KMS-11 (cell line): ENCODE data around the gene EMILIN2.
"Not testable (repeated sequence)": the region's sequence is repeated elsewhere in the genome, so short reads cannot be mapped to it uniquely, and the experiment has no call there.

Experiments used
- H2AFZ ChIP-seq: fragments of 200-600 bp; sonication (generic); 2 replicates; pipeline ENCODE4 v1.6.1; 2016; ENCODE audit warnings: antibody characterized with exemption, mixed run types, low read depth
- H3K27ac ChIP-seq: fragments of 200-600 bp; sonication (generic); 2 replicates; pipeline ENCODE4 v1.6.1; 2016; ENCODE audit warnings: mild to moderate bottlenecking, mixed run types
- H3K27me3 ChIP-seq: fragments of 200-600 bp; sonication (generic); 2 replicates; pipeline ENCODE4 v1.6.1; 2017; ENCODE audit warnings: mild to moderate bottlenecking, low read depth, mixed run types, moderate library complexity; ENCODE audit not compliant: insufficient read depth
- H3K36me3 ChIP-seq: fragments of 200-600 bp; sonication (generic); 2 replicates; pipeline ENCODE4 v1.6.1; 2017; ENCODE audit warnings: mild to moderate bottlenecking, mixed run types; ENCODE audit not compliant: insufficient read depth
- H3K4me1 ChIP-seq: fragments of 200-600 bp; sonication (generic); 2 replicates; pipeline ENCODE4 v1.6.1; 2016; ENCODE audit warnings: mild to moderate bottlenecking, low read depth, mixed run types; ENCODE audit not compliant: poor library complexity, severe bottlenecking
- H3K4me2 ChIP-seq: fragments of 200-600 bp; sonication (generic); 2 replicates; pipeline ENCODE4 v1.7.0; 2016; ENCODE audit warnings: mild to moderate bottlenecking, mixed run types
- H3K4me3 ChIP-seq: fragments of 200-600 bp; sonication (generic); IDR thresholded peaks from 2 replicates; pipeline ENCODE4 v1.6.1; 2017; ENCODE audit warnings: low read depth, low read length, mixed read lengths; ENCODE audit not compliant: insufficient read depth
- H3K79me2 ChIP-seq: fragments of 200-600 bp; sonication (generic); 2 replicates; pipeline ENCODE4 v1.6.1; 2016; ENCODE audit warnings: low read depth, mixed run types; ENCODE audit not compliant: insufficient read depth
- H3K9ac ChIP-seq: fragments of 200-600 bp; sonication (generic); 2 replicates; pipeline ENCODE4 v1.6.1; 2016; ENCODE audit warnings: mild to moderate bottlenecking, mixed run types
- H4K20me1 ChIP-seq: fragments of 200-600 bp; sonication (generic); 2 replicates; pipeline ENCODE4 v1.6.1; 2016; ENCODE audit warnings: mild to moderate bottlenecking, mixed run types; ENCODE audit not compliant: insufficient read depth
- TF ChIP-seq, protein P1 (sequence below): fragments of 200-600 bp; sonication (generic); conservative IDR thresholded peaks from 2 replicates; pipeline ENCODE4 v1.6.1; 2017; ENCODE audit warnings: low read depth, mild to moderate bottlenecking, antibody characterized with exemption, low read length, moderate library complexity, mixed read lengths

EMILIN2 gene

DNA sequence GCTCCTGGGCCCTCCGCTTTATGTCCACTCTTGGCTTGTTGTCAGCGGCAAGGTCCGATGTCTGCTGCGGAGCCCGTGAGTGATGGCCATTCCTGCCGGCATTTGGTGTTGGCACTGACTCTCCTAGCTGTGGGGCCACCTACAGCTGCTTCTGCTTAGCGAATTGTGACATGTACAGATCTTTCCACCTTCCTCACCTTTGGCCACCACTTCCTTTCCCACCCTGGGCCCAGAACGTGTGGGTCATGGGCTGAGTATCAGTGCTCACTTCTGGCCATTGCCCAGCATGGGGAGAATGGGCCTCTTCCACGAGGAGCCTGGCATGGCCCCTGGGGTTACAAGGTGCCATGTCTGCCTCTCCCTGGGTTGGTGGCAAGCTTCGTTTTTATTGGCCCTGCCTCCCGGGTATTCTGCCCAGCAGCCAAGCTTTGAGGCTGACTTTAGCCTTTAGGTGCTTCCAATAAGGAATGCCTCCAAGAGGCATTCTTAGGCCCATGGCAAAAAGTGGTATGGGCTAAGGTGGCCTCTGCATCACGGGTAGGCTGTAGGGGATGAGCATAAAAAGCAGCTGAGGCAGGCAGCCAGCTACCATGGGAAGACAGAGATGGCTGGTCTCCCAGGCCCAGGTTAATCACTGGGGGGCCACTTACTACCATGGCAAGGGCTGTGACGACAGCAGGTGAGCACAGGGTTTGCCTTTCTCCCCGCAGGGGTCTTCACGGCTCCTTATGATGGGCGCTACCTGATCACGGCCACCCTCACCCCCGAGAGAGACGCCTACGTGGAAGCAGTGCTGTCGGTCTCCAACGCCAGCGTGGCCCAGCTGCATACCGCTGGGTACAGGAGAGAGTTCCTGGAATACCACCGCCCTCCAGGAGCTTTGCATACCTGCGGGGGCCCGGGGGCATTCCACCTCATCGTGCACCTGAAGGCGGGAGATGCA, 65.8 kb downstream of the EMILIN2 start:
- Histone ChIP-seq H3K27ac (no peak overlapping the region), H3K4me1 (no peaks in the 10 kb centered on the region), H3K36me3 (no peaks in the 10 kb centered on the region), H2AFZ (no peak overlapping the region), H3K9ac (no peak overlapping the region), H4K20me1 (no peaks in the 10 kb centered on the region), H3K4me3 (no peak overlapping the region), H3K27me3 (no peaks in the 10 kb centered on the region), H3K4me2 (no peak overlapping the region), H3K79me2 (no peaks in the 10 kb centered on the region)
- TF ChIP-seq, protein P1, sequence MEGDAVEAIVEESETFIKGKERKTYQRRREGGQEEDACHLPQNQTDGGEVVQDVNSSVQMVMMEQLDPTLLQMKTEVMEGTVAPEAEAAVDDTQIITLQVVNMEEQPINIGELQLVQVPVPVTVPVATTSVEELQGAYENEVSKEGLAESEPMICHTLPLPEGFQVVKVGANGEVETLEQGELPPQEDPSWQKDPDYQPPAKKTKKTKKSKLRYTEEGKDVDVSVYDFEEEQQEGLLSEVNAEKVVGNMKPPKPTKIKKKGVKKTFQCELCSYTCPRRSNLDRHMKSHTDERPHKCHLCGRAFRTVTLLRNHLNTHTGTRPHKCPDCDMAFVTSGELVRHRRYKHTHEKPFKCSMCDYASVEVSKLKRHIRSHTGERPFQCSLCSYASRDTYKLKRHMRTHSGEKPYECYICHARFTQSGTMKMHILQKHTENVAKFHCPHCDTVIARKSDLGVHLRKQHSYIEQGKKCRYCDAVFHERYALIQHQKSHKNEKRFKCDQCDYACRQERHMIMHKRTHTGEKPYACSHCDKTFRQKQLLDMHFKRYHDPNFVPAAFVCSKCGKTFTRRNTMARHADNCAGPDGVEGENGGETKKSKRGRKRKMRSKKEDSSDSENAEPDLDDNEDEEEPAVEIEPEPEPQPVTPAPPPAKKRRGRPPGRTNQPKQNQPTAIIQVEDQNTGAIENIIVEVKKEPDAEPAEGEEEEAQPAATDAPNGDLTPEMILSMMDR = no peak

DNA sequence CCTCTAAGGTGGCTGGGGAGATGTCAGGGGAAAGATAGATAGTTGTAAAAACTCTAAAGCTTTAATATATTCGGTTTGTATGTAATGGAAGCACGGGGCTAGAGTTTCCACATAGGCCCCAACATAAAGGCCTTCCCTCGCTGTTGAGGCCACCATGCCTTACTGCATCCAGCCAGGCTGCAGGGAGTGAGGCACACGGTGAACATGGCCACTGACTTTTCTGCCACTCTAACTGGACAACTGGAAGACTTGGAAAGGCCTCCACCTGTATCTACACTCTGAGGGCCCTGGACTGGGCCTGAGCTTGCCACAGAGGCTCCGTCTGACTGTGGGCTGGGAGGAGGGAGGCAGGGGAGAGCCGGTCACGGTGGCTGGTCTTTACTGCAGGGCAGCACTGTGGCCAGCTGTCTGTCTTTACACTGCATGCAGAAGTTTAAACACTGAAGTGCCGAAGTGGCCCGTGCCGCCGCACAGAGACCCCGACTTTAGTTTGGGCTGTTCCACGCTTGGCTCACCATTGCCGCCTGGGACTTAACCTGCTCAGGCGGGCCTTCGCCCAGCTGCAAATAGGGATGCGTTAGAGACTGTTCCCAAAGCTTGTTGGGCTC, 66.7 kb downstream of the EMILIN2 start:
- H4K20me1 ChIP-seq = no peaks in the 10 kb centered on the region
- H3K4me1 ChIP-seq = no peaks in the 10 kb centered on the region
- H3K79me2 ChIP-seq = no peaks in the 10 kb centered on the region
- H3K27ac ChIP-seq = no peak overlapping the region
- no peak overlapping the region for H2AFZ ChIP-seq
- no peaks in the 10 kb centered on the region for H3K36me3 ChIP-seq
- H3K27me3 ChIP-seq = no peaks in the 10 kb centered on the region
- TF ChIP-seq, protein P1 = no peak
- no peak overlapping the region for H3K4me2 ChIP-seq
- H3K4me3 ChIP-seq = no peak overlapping the region
- no peak overlapping the region for H3K9ac ChIP-seq

DNA sequence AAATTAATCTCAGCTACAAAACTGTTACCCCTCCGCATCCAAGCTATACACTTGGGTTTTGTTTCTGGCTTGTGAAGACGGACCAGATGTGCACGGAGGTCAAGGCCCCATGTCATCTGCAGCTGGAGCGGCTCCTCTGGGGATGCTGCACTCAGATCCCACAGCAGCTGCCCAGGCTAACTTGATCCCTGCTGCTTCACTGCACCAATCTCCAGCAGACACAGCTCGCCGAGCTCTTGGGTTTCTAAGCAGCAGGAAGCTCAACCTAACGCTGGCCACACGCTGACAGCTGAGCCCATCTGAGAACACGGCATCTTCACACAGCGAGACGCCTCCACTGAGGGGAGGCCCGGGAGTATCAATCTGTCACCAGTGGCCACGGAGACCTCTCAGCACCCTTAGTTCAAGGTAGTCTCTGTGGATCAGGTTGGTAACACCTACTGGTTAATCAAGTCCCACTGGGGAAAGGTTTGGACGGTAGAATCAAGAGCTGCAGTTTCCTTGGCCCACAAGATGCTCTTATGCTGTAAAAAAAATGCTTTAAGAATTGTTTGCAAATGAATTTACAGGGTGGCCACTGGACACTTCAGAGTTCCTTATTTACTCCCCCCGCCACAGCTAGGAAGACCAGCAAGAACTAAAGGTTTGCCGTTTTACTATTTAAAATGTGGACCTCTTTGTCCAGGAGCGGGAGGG, 67.5 kb downstream of the EMILIN2 start:
- no peaks in the 10 kb centered on the region for H3K36me3 ChIP-seq

DNA sequence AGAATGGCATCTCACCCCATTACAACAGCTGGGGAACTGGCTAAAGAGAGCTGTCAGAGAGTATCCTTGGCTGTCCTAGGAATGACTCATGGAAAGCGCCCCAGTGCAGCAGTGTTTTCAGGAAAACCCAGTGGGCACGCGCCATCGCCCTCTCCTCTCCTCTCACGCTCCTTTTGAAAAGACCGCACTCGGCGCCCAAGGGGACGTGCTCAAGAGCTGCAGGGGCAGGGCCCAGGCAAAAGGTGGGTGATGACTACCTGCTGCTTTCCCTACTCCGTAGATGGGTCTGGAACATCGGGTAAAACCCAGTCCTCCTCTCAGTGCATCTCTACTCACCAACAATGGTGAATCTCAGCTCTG, 68.1 kb downstream of the EMILIN2 start:
- Histone ChIP-seq H3K79me2 (no peaks in the 10 kb centered on the region), H3K4me2 (no peak overlapping the region), H3K27me3 (no peaks in the 10 kb centered on the region), H3K36me3 (no peaks in the 10 kb centered on the region), H4K20me1 (no peaks in the 10 kb centered on the region), H3K27ac (no peak overlapping the region), H2AFZ (no peak overlapping the region), H3K4me1 (no peaks in the 10 kb centered on the region), H3K9ac (no peak overlapping the region), H3K4me3 (no peak overlapping the region)
- TF ChIP-seq, protein P1 = no peak

More for the DNA sequence above, 67.5 kb downstream of the EMILIN2 start:
- TF ChIP-seq, protein P1 = no peak
- H3K27me3 ChIP-seq = no peaks in the 10 kb centered on the region
- H3K9ac ChIP-seq = no peak overlapping the region
- no peak overlapping the region for H3K27ac ChIP-seq
- no peaks in the 10 kb centered on the region for H3K4me1 ChIP-seq
- no peaks in the 10 kb centered on the region for H3K79me2 ChIP-seq
- no peak overlapping the region for H3K4me2 ChIP-seq
- no peak overlapping the region for H2AFZ ChIP-seq
- no peak overlapping the region for H3K4me3 ChIP-seq
- no peaks in the 10 kb centered on the region for H4K20me1 ChIP-seq

DNA sequence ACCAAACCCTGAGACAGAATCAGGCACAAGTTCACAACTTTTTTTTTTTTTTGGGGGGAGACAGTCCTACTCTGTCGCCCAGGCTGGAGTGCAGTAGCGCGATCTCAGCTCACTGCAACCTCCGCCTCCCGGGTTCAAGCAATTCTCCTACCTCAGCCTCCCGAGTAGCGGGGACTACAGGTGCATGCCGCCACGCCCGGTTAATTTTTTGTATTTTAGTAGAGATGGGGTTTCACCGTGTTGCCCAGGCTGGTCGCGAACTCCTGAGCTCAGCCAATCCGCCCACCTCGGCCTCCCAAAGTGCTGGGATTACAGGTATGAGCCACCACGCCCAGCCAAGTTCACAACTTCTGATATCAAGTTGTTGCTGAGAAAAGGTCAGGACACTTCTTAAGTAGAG, 68.7 kb downstream of the EMILIN2 start:
- not testable (repeated sequence) for H3K36me3 ChIP-seq, H3K27ac ChIP-seq

More for the DNA sequence above, 68.7 kb downstream of the EMILIN2 start:
- H3K4me2 ChIP-seq, H3K4me3 ChIP-seq, H3K4me1 ChIP-seq, H3K9ac ChIP-seq, H3K79me2 ChIP-seq, H3K27me3 ChIP-seq, H4K20me1 ChIP-seq, H2AFZ ChIP-seq: not testable (repeated sequence)
